HG03354 (cell line): Measurements from ENCODE around the gene PCCA.
"Not testable (repeated sequence)": the region's sequence is repeated elsewhere in the genome, so short reads cannot be mapped to it uniquely, and the experiment has no call there.

ENCODE experiments used
- ATAC-seq: cut with Tn5 transposase; IDR thresholded peaks from one replicate; pipeline ENCODE4 v1.9.1; 2021; ENCODE audit warnings: mild to moderate bottlenecking; ENCODE audit not compliant: unreplicated experiment, poor library complexity, severe bottlenecking

Gene PCCA

GRCh38 chr13:100282306-100282705, 193.4 kb downstream of the PCCA start:
- ATAC-seq = not testable (repeated sequence)

GRCh38 chr13:100290165-100290801, 201.4 kb downstream of the PCCA start:
- ATAC-seq = no peak

GRCh38 chr13:100291624-100292023, 202.7 kb downstream of the PCCA start:
- ATAC-seq = no peak

- no peak for ATAC-seq
Measured at GRCh38 chr13:100297413-100297812, 208.5 kb downstream of the PCCA start.

- ATAC-seq = no peak
Measured at GRCh38 chr13:100298116-100298681, 209.3 kb downstream of the PCCA start.

DNA sequence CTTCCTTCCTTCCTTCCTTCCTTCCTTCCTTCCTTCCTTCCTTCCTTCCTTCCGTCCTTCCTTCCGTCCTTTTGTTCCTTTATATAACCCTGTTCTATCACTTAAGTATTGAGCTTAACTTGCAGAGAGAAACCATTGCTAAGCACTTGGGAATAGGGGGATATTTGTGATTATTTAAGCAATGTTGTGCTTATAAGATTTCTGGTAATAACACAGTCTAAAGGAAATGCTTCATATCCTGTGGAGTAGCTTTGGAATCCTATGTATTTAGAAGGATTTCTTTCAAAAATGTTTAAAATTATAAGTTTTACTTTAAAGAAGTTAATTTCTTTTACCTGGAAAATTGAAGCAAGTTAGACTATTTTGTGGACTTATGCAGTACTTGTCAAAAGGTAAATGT, 209.8 kb downstream of the PCCA start:
- ATAC-seq = no peak

- no peak for ATAC-seq
Measured at GRCh38 chr13:100300243-100300642, 211.3 kb downstream of the PCCA start.

GRCh38 chr13:100300708-100301107, 211.8 kb downstream of the PCCA start:
- ATAC-seq = no peak

DNA sequence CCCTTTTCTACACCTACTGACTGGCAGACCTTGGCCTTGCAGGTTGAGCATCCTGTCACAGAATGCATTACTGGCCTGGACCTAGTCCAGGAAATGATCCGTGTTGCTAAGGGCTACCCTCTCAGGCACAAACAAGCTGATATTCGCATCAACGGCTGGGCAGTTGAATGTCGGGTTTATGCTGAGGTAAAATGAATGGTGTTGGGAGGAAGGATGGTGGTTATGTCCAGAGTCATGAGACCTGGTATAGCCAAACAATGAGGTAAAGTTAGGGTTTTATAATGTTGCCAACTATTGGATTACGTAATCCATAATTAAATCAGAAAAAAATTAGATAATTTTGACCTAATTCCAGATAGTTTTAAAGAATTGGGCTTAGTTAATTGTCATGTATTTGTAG, 212.5 kb downstream of the PCCA start:
- ATAC-seq = no peak

GRCh38 chr13:100302391-100302790, 213.5 kb downstream of the PCCA start:
- ATAC-seq = no peak

DNA sequence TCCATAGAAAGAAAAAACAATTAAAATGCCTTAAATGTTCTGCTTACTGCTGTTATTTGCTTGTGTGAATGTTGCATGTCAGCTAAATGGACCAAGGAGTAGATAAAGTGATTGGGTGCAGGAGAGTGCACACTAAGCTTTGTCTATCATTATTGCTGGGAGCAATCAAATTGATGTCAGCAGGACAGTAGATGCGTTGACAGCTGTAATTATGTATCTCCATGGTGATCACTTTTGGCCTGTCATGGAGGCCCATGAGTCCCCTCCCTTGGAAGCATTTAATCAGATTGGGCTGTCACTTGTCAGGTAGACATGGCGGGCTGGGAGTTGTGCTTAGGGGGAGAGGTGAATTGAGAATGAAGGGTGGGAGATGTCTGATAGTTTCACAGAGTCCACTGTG, 215.3 kb downstream of the PCCA start:
- no peak for ATAC-seq

DNA sequence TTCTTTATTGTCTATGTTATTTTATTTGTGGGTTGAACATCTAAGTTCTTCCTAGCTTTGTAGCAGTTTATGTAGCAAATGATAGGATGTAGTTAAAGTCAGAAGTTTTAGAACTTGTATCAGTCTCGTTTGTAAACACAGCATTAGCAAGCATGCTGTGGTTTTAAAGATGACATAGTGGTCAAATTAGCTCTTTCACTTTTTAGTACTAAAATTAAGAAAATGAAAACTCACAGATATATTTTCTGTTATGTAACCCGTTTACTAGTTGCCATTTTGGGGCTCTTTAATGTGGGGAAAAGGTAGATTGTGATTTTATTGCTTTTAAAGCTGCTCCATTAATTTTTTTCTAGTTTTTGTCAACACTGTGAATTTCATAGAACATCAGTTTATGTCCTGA, 216.5 kb downstream of the PCCA start:
- no peak for ATAC-seq

DNA sequence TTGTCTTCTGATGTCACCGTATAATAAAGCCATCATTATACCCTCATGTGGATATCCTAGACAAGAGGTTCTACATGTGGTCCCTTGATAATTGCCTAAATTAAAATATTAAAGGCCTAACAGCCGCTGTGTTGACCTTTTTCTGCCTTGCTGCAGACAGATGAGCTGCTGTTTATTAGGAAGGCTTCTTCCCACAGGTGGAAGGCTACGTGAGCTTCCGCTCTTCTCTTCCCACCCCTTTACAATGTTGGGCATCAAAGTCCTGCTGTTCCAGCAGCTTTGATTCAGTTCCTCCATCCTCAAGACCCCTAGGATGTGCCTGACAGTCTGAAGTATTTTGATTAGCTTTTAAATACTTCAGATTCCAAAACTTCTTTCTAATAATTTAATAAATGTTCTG, 217.1 kb downstream of the PCCA start:
- no peak for ATAC-seq

GRCh38 chr13:100306434-100306999, 217.6 kb downstream of the PCCA start:
- ATAC-seq = no peak

GRCh38 chr13:100314132-100314910, 225.4 kb downstream of the PCCA start:
- no peak for ATAC-seq

DNA sequence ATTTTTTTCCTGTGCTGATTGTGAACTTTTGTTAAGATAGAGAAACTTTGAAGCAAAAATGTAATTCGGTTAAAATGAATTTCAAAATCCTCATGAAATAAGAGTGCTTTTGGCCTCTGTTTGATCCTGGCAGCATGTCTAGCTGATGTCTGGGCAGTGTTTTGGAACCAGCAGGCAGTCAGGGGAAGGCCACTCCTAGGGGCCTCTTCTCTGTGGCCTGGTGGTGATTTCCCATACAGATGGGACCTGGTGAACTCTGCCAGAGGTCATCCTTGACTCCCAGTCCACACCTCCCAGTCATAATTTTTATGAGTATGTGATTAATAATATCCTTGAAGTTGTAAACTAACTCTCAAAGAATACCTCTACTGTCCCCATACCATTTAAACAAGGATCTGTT, 226.6 kb downstream of the PCCA start:
- no peak for ATAC-seq

- not testable (repeated sequence) for ATAC-seq
Measured at GRCh38 chr13:100318473-100318872, 229.6 kb downstream of the PCCA start.

DNA sequence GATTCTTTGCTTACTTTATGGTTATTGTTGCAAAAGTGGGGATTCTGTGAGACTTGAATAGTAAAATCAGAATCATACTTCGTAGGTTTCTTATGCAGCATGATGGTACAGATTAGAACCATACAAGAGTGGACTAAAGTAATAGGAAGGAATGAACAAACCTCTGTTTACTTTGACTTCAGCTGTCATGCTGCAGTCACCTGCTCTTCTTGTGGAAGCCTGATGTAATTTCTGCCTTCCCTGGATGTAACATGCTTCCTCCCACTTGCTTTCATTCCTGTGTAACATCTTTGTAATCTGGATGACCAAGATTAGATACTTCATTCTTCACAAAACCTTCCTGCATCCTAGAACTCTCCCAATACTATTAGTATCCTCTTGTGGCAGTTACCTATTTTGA, 235.0 kb downstream of the PCCA start:
- ATAC-seq = no peak

DNA sequence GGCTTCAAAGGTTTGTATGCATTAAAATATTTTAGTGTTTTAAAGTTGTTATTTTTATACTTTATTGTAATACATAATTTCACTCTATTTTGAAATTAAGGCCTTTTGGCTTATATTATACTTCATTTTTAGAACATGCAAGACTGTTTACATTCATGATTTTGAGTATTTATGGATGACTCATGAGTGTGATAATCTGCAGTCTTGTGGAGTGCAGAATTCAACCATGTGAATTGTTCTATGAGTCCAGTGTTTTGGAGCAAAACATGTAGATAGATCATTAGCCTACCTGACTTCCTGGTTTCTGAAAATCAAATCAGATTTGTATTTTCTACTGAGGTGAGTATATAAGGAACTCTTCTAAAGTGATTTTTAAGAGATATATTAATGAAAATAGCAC, 241.8 kb downstream of the PCCA start:
- no peak for ATAC-seq

DNA sequence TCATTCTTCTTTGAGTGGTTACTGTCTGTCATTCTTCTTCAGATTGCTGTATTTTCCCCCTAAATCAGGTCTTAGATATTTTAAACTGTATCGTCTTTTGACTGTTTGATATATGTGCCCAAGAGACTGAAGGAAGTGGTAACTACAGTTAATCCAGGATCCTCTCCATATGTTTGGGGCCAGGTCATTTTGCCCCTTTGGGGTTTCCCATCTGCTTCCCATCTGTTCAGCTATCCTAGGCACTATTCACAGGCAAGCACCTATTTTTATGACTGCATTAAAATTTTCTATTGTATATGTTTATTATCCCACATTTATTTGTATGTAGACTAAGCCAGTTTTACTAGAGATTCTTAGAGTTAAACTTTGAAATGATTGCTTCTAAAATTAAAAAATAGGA, 244.2 kb downstream of the PCCA start:
- no peak for ATAC-seq

GRCh38 chr13:100334214-100334613, 245.3 kb downstream of the PCCA start:
- peak; percentile 86 for ATAC-seq
